NCI-H128 (cell line): ENCODE results near the gene PHF11.
"Not testable (repeated sequence)": the region's sequence is repeated elsewhere in the genome, so short reads cannot be mapped to it uniquely, and the experiment has no call there.

ENCODE experiments used
- DNase-seq: peaks from one replicate; lab custom pipeline; 2025; ENCODE audit not compliant: unreplicated experiment; lab: John Stamatoyannopoulos, UW

The PHF11 gene

DNA sequence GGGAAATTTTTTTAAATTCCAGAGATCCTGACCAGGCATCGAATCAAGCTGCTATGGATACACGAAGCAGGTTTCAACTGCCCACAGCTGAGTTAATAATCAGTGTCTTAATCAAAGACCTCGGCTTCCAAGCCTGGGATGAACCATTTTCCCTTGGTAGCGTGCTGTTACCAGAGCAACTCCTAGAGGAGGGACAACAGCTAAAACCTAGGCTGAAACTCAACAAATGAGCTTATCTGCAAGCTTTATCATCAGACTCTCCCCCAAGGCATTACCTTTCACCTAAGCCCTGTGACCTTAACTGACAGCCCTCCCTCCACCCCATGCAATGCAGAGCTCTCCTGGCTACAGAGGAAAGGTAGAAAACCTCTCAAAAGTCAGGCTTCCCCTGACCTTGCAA lies 49.9 kb downstream of the PHF11 start:
- no peak for DNase-seq

DNA sequence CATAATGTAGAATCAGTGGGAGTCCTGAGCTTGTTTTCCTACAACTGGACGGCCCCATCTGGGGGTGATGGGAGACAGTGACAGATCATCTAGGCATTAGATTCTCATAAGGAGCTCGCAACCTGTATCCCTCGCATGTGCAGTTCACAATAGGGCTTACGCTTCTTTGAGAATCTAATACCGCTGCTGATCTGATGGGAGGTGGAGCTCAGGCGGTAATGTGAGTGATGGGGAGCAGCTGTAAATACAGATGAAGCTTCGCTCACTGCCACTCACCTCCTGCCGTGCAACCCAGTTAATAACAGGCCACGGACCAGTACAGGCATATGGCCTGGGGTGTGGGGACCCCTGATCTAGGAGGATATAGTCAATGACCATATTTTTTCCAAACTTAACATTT lies 50.8 kb downstream of the PHF11 start:
- DNase-seq: no peak

DNA sequence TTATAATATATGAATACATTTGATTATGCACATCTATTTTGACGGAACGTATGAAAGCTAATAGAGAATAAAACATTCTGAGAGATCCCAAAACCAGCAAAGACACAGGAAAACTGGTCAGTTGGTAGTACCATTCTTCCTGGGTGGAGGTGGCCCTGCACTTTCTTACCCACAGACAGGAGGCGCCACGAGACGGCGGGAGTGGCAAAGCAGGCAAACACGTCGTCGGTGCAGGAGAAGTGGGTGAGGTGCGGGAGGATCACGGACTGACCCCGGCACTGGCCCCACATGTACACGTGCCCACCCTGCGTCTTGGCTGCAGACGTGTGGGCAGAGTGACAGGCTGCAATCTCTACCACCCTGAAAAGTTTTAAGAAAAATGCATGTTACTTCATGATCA lies 53.5 kb downstream of the PHF11 start:
- no peak for DNase-seq

DNA sequence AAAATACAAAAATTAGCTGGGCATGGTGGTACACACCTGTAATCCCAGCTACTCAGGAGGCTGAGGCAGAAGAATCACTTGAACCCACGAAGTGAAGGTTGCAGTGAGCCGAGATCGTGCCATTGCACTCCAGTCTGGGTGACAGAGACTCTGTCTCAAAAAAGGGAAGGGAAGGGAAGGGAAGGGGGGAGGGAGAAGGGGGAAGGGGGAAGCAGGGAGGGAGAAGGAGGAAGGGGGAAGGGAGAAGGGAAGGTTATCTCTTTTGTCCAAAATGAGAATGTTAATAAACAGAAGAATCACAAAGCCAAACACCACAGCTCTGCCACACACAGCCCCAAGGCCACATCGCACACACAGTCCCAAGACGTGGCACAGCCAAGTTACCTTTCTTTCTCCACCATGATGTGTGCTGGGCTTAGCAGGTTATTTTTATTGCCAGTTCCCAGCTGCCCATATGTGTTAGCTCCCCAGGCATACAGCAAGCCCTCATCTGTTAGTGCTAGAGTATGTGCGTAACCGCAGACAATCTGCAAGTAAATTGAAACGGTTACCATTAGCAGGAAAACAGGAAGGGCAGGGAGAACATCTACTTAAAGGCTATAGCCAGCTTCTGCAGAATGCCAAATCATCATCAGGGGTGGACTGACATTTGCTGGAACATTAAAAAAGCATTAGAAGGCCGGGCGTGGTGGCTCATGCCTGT lies 55.3 kb downstream of the PHF11 start:
- DNase-seq: no peak

DNA sequence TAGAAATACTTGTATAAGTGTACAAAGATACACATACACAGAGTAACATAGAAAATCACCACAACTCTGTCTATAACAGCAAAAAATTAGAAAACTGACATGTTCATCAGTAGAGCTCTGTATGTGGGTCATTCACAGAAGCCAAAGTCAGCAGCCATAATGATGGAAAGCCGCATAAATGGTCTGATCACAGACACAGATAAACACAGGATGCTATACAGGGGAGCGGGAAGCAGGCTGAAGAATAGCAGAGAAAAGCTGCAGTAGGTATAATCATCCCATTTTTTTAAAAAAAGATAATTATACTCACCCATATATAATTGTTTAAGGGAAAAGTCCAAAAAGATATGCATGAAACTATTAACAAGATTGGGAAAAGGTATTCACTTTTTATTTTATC lies 58.1 kb downstream of the PHF11 start:
- no peak for DNase-seq

DNA sequence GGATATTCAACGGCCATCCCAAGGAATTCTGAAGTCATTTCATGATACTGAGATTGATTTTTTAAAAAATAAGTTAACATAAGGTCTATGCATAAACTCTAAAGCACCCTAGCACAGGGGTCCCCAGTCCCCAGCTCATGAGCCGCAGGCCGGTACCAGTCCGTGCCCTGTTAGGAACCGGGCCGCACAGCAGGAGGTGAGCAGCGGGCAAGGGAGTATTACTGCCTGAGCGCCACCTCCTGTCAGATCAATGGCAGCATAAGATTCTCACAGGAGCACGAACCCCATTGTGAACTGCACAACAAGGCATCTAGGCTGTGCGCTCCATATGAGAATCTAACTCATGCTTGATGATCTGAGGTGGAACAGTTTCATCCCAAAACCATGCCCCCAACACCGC lies 58.6 kb downstream of the PHF11 start:
- no peak for DNase-seq

DNA sequence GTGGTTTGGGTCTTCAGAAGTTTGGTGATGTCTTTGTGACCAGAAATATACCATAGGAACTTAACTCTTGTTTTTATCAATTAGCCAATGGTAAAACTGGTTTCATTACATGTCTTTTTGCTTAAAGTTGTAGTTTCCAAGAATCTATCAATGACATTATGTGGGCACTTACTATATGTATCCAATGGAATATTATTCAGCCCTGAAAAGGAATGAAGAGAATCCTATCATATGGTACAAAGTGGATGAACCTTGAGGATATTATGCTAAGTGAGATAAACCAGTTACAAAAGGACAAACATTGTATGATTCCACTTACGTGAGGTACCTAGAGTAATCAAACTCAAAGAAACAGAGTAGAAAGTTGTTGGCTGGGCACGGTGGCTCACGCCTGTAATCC lies 63.3 kb downstream of the PHF11 start:
- DNase-seq: no peak

DNA sequence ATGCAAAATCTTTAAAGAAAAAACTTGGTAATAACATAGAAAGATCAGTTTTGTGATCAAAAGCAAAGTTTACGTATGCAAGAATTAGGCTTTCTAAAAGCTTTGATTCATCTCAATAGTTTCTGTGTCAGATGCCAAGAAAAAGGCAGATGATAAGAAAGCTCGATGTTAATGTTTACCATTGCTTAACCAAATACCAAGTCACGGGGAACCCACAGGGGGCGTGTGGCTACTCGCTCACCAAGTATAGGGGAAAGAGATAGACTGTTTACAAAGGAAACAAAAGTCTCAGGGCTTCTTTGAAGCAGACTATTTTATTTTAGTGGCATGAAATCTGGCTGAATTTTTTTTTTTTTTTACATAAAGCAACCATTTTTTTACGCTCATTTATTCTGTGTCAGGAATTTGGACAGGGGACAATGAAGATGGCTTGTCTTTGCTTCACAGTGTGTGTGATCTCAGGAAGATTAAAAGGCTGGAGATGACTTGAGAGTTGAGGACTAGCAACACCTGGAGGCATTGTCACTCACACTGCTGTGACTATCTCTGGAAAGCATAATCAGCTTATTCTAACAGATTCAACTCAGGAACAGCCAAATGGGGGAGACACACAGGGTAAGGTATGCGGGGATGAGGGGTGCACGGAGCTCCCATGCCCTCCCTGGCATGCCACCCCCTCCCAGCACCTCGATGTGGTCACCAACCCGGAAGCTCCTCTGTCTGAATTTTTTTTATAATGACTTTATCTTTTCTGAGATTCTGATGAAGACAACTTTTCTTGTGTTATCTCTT lies 64.7 kb downstream of the PHF11 start:
- no peak for DNase-seq

DNA sequence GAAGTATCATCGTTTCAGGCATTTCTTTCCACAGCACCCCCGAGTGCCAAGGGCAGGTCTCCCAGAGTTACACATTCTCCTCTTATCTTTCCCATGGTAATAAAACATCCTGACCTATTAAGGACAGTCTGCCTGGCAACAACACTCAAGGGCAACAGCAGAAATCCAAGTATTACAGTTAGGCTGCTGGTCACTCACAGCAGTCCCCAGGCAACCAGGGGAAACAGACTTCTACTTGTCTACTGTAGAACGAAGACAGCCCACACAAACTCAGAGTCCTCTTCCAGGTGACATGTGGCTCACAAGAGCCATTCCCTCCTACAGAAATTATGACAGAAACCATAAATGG lies 65.3 kb downstream of the PHF11 start:
- DNase-seq: no peak

DNA sequence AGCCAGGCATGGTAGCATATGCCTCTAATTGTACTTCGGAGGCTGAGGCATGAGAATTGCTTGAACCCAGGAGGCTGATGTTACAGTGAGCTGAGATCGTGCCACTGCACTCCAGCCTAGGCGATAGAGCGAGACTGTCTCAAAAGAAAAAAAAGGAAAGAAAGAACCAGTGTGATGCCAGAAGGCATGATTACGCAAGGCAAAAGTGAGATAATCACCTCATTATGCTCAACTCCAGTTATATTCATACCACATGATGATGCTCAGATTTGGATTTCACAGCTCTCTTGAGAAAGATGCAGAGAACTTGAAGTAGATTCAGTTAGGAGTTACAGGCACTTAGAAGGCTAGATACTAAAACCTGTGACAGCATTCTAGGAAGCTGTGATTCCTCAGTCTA lies 67.8 kb downstream of the PHF11 start:
- DNase-seq: no peak

DNA sequence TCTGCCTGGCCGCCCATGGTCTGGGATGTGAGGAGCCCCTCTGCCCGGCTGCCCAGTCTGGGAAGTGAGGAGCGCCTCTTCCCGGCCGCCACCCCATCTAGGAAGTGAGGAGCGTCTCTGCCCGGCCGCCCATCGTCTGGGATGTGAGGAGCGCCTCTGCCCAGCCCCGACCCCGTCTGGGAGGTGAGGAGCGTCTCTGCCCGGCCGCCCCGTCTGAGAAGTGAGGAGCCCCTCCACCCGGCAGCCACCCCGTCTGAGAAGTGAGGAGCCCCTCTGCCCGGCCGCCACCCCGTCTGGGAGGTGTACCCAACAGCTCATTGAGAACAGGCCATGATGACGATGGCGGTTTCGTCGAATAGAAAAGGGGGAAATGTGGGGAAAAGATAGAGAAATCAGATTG lies 69.7 kb downstream of the PHF11 start:
- not testable (repeated sequence) for DNase-seq

DNA sequence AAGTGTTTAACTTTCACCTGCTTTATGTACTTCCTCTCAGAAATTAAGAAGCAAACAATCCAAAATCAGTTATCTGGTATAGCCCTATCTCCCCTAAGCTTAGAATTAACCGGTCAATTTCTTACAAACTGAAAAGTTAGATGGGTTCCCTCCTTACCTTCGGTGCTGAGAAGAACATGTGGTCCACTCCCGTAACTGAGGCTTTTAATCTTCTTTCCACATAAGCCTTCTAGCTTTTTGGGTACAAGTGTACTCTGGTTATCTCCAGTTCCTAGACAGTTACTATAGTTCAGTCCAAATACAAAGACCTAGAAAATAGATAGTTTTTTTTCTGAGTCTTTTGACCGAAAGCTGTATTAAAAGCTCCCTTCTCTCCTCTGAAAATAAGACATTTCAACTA lies 70.7 kb downstream of the PHF11 start:
- no peak for DNase-seq

DNA sequence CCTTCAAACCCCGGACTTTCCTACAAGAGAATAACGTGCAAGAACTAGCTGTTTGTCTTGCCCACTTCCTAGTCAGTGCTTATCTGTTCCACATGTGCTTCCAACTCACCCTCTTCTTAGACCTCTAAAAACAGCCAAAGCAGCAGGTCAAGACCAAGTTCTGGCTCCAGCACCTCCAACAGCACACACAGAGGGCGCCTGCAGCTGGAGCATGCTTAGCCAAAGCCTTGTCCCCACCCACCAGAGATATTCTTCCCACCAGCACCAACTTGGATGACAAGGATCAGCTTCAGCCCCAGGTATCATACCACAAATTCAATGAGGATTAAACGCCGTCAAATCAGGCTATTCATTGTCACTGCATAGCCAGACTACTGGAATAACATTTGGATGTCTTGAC lies 71.7 kb downstream of the PHF11 start:
- no peak for DNase-seq

DNA sequence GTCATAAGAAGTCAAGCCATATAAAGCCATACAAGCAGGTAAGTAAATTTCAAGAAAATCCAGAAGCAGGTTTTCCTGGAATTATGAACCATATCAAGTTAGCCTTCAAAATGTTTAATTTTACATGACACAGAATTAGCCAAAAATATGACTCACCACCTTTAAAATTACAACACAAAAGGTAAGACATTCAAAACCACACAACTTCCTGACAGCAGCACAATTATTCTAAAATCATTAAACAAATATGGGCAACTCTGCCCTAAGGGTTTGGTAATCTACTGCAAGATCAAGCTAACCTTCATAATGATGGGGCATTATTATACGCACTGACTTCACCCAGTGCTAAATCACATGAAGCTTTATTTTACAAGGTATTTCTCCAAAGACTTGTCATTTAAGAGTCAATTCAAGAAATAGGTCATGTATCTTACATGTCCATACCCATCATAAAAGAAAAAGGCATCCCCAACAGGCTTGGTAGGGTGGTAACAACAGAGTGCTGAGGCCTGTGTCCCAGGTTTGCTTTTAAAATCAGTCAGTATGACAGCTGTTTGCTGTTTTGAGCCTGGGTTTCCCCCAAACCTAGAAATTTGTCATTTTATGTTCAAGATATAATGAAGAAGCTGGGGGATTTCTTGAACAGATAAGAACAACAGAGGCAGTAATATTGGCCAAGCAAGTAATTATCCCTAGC lies 74.4 kb downstream of the PHF11 start:
- DNase-seq: no peak

DNA sequence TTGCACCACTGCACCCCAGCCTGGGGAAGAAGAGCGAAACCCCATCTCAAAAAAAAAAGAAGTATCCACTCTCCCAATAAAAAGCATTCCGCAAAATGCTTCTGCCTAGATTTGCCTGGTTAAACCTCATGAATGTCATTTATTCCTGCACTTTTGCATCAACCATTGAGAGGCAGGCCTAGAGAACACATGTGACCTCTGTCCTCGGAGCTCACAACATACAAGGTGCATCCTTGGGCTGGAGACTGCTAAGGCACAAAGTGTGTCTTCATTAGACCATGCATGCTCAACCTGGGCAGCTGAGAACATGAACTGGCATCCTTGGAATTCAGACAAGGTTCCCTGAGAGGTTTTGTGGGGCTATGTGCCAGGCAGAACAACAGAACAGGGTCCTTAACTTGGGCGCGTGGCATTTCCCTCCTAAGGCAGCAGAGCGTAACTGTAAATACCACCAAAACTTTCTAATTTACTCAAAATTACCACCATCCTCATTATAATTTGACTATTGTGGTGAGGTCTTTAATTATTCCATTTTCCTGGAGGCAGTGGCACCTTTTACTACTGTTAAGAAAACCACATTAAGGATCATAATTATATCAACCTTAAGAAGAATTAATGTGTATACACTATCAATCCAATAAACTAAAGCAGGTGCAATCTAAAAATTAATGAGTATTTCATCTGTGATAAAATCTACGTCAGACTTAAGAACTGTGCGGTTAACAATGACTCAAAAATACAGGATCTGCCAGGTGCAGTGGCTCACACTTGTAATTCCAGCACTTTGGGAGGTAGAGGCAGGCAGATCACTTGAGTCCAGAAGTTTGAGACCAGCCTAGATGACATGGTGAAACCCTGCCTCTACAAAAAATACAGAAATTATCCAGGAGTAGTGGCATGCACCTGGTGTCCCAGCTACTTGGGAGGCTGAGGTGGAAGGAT lies 75.8 kb downstream of the PHF11 start:
- DNase-seq: no peak
